Gastrocnemius medialis (tissue), 4 donors: ENCODE measurements around the gene PPM1L. TPM values are rescaled to one million over a fixed set of nuclear protein-coding genes. Genes with fewer than 3 reads are reported as not detected.

Experiments used
- ATAC-seq, 2 donors: fragments of 150-250 bp; one replicate each; pipeline ENCODE4 v1.9.1; 2016
- DNase-seq, 2 donors: peaks; one replicate each; pipeline ENCODE4 v3.0.0-alpha.2; 2019
- H3K27ac ChIP-seq, 4 donors: fragments of 200-600 bp; sonication (generic); 1 replicate in 1 of 4; 2 replicates in 3 of 4; pipeline ENCODE4 v1.5.1; 2016 to 2018; ENCODE audit warnings: mild to moderate bottlenecking in 2 of 4, moderate library complexity in 1 of 4
- H3K27me3 ChIP-seq, 3 donors: fragments of 200-600 bp; sonication (generic) in 2 of 3; 1 replicate in 1 of 3; 2 replicates in 2 of 3; pipeline versions ENCODE4 v1.5.1 to v1.6.0; 2016 to 2019; ENCODE audit warnings: mild to moderate bottlenecking in 1 of 3, moderate library complexity in 1 of 3
- H3K36me3 ChIP-seq, 2 donors: fragments of 200-600 bp; sonication (generic) in 1 of 2; one replicate each; pipeline ENCODE4 v1.5.1; 2017 to 2018
- H3K4me1 ChIP-seq, 2 donors: fragments of 200-600 bp; sonication (generic) in 1 of 2; one replicate each; pipeline ENCODE4 v1.5.1; 2016 to 2017; ENCODE audit warnings: mild to moderate bottlenecking in 2 of 2
- H3K4me3 ChIP-seq, 4 donors: fragments of 200-600 bp; sonication (generic) in 3 of 4; 1 replicate in 1 of 4; 2 replicates in 3 of 4; pipeline ENCODE4 v1.5.1; 2016 to 2019; ENCODE audit warnings: mild to moderate bottlenecking in 2 of 4
- H3K9me3 ChIP-seq, 3 donors: fragments of 200-600 bp; sonication (generic) in 2 of 3; 1 replicate in 1 of 3; 2 replicates in 2 of 3; pipeline ENCODE4 v1.5.1; 2016 to 2019
- CTCF ChIP-seq, 5 experiments: fragments of 450-650 bp in 3 of 5; fragments of 200-600 bp in 2 of 5; sonication (generic) in 2 of 5; IDR thresholded peaks in 4 of 5; conservative IDR thresholded peaks in 1 of 5; 1 replicate in 4 of 5; 2 replicates in 1 of 5; pipeline ENCODE4 v1.5.1; 2016 to 2019; ENCODE audit warnings: antibody characterized with exemption in 5 of 5, mild to moderate bottlenecking in 3 of 5, moderate library complexity in 3 of 5
- POLR2A ChIP-seq, 2 donors: fragments of 450-650 bp; IDR thresholded peaks; one replicate each; pipeline ENCODE4 v1.6.1; 2017; ENCODE audit warnings: antibody characterized with exemption in 2 of 2, mild to moderate bottlenecking in 2 of 2, moderate library complexity in 2 of 2
- in situ Hi-C, 4 donors: fragments of 200-750 bp; cut with MboI; loops; one replicate each; pipeline versions ENCODE4 v1.15.0 to v1.8.0; 2017; ENCODE audit warnings: low sequenced_read_pairs in 4 of 4
- intact Hi-C: fragments of 100-400 bp; cut with DNase I; formaldehyde crosslinking; loops from one replicate; pipeline ENCODE4 v1.15.1; 2023; ENCODE audit warnings: low total_unique reads
- total RNA-seq, 4 donors: library from RNA; depleted of rRNA; stranded (reverse); fragments of >200 nt; gene quantifications; one replicate each; pipeline versions ENCODE4 v1.1.0 to v1.2.3, GENCODE V29; 2016

PPM1L gene
- total RNA-seq, 4 donors from 2014 or later: 85.0 to 243 (median 122) TPM

GRCh38 chr3:160842021-160843005, 86.3 kb downstream of the PPM1L start:
- peak in 1 of 2 donors; percentile 62 for ATAC-seq
- Histone ChIP-seq H3K4me3 (peak overlapping the region in 1 of 4 donors; percentile 13), H3K9me3 (no peaks in the 10 kb centered on the region), H3K4me1 (peaks cover 34 to 54% of the 10 kb centered on the region in 2 donors), H3K27me3 (no peaks in the 10 kb centered on the region), H3K27ac (peak overlapping the region; percentile 59 to 84 (median 64)), H3K36me3 (no peaks in the 10 kb centered on the region)
- TF ChIP-seq CTCF (IDR thresholded peaks at IDR 0.05 in 4 of 5, conservative IDR thresholded peaks at IDR 0.05 in 1 of 5) (no peak), POLR2A (IDR thresholded peaks at IDR 0.05) (no peak)
- in situ Hi-C loops (no loop called here), intact Hi-C loops (no loop called here)
- DNase-seq: no peak

GRCh38 chr3:160851629-160852210, 95.7 kb downstream of the PPM1L start:
- ATAC-seq (no peak), DNase-seq (no peak)
- Histone ChIP-seq H3K9me3 (no peaks in the 10 kb centered on the region), H3K27me3 (no peaks in the 10 kb centered on the region), H3K27ac (no peak overlapping the region), H3K36me3 (no peaks in the 10 kb centered on the region), H3K4me1 (peaks cover 14 to 23% of the 10 kb centered on the region in 2 donors), H3K4me3 (no peak overlapping the region)
- TF ChIP-seq POLR2A (IDR thresholded peaks at IDR 0.05) (no peak), CTCF (IDR thresholded peaks at IDR 0.05 in 4 of 5, conservative IDR thresholded peaks at IDR 0.05 in 1 of 5) (no peak)
- intact Hi-C loops (no loop called here), in situ Hi-C loops (no loop called here)

GRCh38 chr3:160852856-160853255, 96.8 kb downstream of the PPM1L start:
- Histone ChIP-seq H3K27ac (no peak overlapping the region), H3K4me1 (peaks cover 4 to 15% of the 10 kb centered on the region in 2 donors), H3K27me3 (no peaks in the 10 kb centered on the region), H3K36me3 (no peaks in the 10 kb centered on the region), H3K9me3 (no peaks in the 10 kb centered on the region), H3K4me3 (no peak overlapping the region)
- in situ Hi-C loops: no loop called here
- no peak for DNase-seq
- intact Hi-C loops: no loop called here
- no peak for TF ChIP-seq CTCF (IDR thresholded peaks at IDR 0.05 in 4 of 5, conservative IDR thresholded peaks at IDR 0.05 in 1 of 5)
- no peak for TF ChIP-seq POLR2A (IDR thresholded peaks at IDR 0.05)
- ATAC-seq: no peak

DNA sequence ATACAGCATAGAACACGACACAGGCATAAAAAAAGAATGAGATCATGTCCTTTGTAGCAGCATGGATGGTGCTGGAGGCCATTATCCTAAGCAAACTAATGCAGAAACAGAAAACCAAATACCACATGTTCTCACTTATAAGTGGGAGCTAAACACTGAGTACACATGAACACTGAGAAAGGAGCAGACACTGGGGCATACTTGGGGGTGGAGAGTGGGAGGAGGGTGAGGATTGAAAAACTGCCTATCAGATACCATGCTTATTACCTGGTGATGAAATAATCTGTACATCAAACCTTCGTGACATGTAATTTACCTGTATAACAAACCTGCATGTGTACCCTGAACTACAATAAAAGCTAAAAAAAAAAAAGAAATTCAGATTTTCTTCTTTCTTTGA, 100.4 kb downstream of the PPM1L start:
- intact Hi-C loops: no loop called here

More for the DNA sequence above, 100.4 kb downstream of the PPM1L start:
- Histone ChIP-seq H3K27ac (no peak overlapping the region), H3K9me3 (no peaks in the 10 kb centered on the region), H3K27me3 (no peaks in the 10 kb centered on the region), H3K4me1 (peaks cover 13 to 23% of the 10 kb centered on the region in 2 donors), H3K4me3 (no peak overlapping the region), H3K36me3 (no peaks in the 10 kb centered on the region)
- no peak for ATAC-seq
- in situ Hi-C loops: no loop called here
- DNase-seq: no peak
- no peak for TF ChIP-seq POLR2A (IDR thresholded peaks at IDR 0.05)
- TF ChIP-seq CTCF (IDR thresholded peaks at IDR 0.05 in 4 of 5, conservative IDR thresholded peaks at IDR 0.05 in 1 of 5): no peak
